K562 (cell line): Measurements from ENCODE around the gene TMEM158. TPM values are rescaled to one million over a fixed set of nuclear protein-coding genes. Genes with fewer than 3 reads are reported as not detected.

Experiments used
- CBX2 ChIP-seq: fragments of 200-600 bp; sonication (generic); IDR thresholded peaks from one replicate; pipeline ENCODE4 v1.6.1; 2012; ENCODE audit warnings: mild to moderate bottlenecking, low read length, inconsistent platforms; ENCODE audit not compliant: insufficient read depth, poor library complexity, severe bottlenecking
- CC2D1A ChIP-seq: fragments of 450-650 bp; IDR thresholded peaks from 2 replicates; pipeline ENCODE4 v1.6.1; 2017; ENCODE audit warnings: mild to moderate bottlenecking
- CEBPG ChIP-seq, 3 experiments: fragments of 200-800 bp in 1 of 3; sonication (Bioruptor generic) in 1 of 3; sonication (generic) in 1 of 3; formaldehyde crosslinking in 1 of 3; IDR thresholded peaks in 2 of 3; conservative IDR thresholded peaks in 1 of 3; 2 replicates each; pipeline versions ENCODE4 v1.6.1 to v1.8.0; 2016 to 2022; ENCODE audit warnings: missing compliant biosample characterization in 2 of 3, missing genetic modification characterization in 2 of 3, mild to moderate bottlenecking in 1 of 3, missing genetic modification reagents in 1 of 3
- CGGBP1 ChIP-seq: fragments of 250-450 bp; sonication (Bioruptor Pico); IDR thresholded peaks from 2 replicates; pipeline ENCODE4 v1.9.0; 2021; ENCODE audit warnings: mild to moderate bottlenecking
- CTBP1 ChIP-seq: fragments of 450-650 bp; IDR thresholded peaks from 2 replicates; pipeline ENCODE4 v1.6.1; 2016; ENCODE audit warnings: borderline replicate concordance
- FOSL1 ChIP-seq: fragments of 200-800 bp; sonication (Bioruptor generic); conservative IDR thresholded peaks from 2 replicates; pipeline ENCODE4 v1.6.1; 2016; ENCODE audit warnings: missing genetic modification characterization, missing compliant biosample characterization
- GABPB2 ChIP-seq: fragments of 250-450 bp; sonication (Bioruptor Pico); conservative IDR thresholded peaks from 2 replicates; pipeline ENCODE4 v1.5.1; 2021; ENCODE audit warnings: mild to moderate bottlenecking
- HDAC1 ChIP-seq, 2 experiments: fragments of 450-650 bp; IDR thresholded peaks; 2 replicates each; pipeline ENCODE4 v1.6.1; 2016 to 2017; ENCODE audit warnings: inconsistent platforms in 1 of 2, mild to moderate bottlenecking in 1 of 2, moderate library complexity in 1 of 2
- HMG20B ChIP-seq: fragments of 250-450 bp; sonication (Bioruptor Pico); IDR thresholded peaks from 2 replicates; pipeline ENCODE4 v1.5.0; 2021; ENCODE audit warnings: mild to moderate bottlenecking
- KLF10 ChIP-seq: fragments of 250-450 bp; sonication (Bioruptor Pico); IDR thresholded peaks from 2 replicates; pipeline ENCODE4 v1.6.1; 2021; ENCODE audit warnings: matching md5 sums
- MCM5 ChIP-seq: fragments of 450-650 bp; IDR thresholded peaks from 2 replicates; pipeline ENCODE4 v1.6.1; 2016; ENCODE audit warnings: low read depth
- MEF2A ChIP-seq: IDR thresholded peaks from 2 replicates; pipeline ENCODE4 v1.6.1; 2011; ENCODE audit warnings: low read depth, mild to moderate bottlenecking, low read length, moderate library complexity; ENCODE audit not compliant: control insufficient read depth
- NFE2 ChIP-seq: IDR thresholded peaks from 2 replicates; pipeline ENCODE4 v1.6.1; 2014; ENCODE audit warnings: antibody characterized with exemption, low read depth
- NRF1 ChIP-seq, 2 experiments: fragments of 450-650 bp; IDR thresholded peaks in 1 of 2; conservative IDR thresholded peaks in 1 of 2; 2 replicates each; pipeline ENCODE4 v1.6.1; 2014; ENCODE audit warnings: mild to moderate bottlenecking in 2 of 2
- PHB2 ChIP-seq: fragments of 450-650 bp; IDR thresholded peaks from 2 replicates; pipeline ENCODE4 v1.6.1; 2017; ENCODE audit warnings: low read depth
- SFPQ ChIP-seq: fragments of 200-400 bp; formaldehyde crosslinking; IDR thresholded peaks from 2 replicates; pipeline ENCODE4 v1.6.1; 2017; ENCODE audit warnings: mild to moderate bottlenecking, low read depth, low read length, moderate library complexity
- SOX6 ChIP-seq: fragments of 450-650 bp; IDR thresholded peaks from 2 replicates; pipeline ENCODE4 v1.6.1; 2014; ENCODE audit warnings: mild to moderate bottlenecking
- SRSF1 ChIP-seq: fragments of 200-400 bp; formaldehyde crosslinking; IDR thresholded peaks from 2 replicates; pipeline ENCODE4 v1.6.1; 2017; ENCODE audit warnings: mild to moderate bottlenecking, low read depth, low read length, moderate library complexity
- SRSF3 ChIP-seq: fragments of 200-400 bp; formaldehyde crosslinking; IDR thresholded peaks from 2 replicates; pipeline ENCODE4 v1.6.1; 2016; ENCODE audit warnings: mild to moderate bottlenecking, low read length, moderate library complexity; ENCODE audit not compliant: insufficient read depth
- TCF7 ChIP-seq: sonication (generic); IDR thresholded peaks from 2 replicates; pipeline ENCODE4 v1.6.1; 2016; ENCODE audit warnings: antibody characterized with exemption, borderline replicate concordance
- UBTF ChIP-seq, 2 experiments: IDR thresholded peaks; 2 replicates each; pipeline ENCODE4 v1.6.1; 2012; ENCODE audit warnings: improper control_type of control experiment in 2 of 2, low read depth in 2 of 2, low read length in 2 of 2, borderline replicate concordance in 1 of 2
- ZKSCAN8 ChIP-seq: fragments of 200-800 bp; sonication (Bioruptor generic); IDR thresholded peaks from 2 replicates; pipeline ENCODE4 v1.6.1; 2016; ENCODE audit warnings: missing genetic modification characterization, missing compliant biosample characterization
- ZNF197 ChIP-seq: fragments of 200-800 bp; sonication (Bioruptor generic); IDR thresholded peaks from 2 replicates; pipeline ENCODE4 v1.6.1; 2016; ENCODE audit warnings: low read depth, missing genetic modification characterization, missing compliant biosample characterization
- polyA plus RNA-seq, 8 experiments: library from polyadenylated mRNA; depleted of rRNA in 4 of 8; stranded (reverse) in 5 of 8; unstranded in 3 of 8; fragments of >200 nt; fragmentation: Nextera tagmentation in 2 of 8; fragmentation: Illumina TruSeq in 1 of 8; extraction: Ambion mirVana in 2 of 8; extraction: Trizol in 1 of 8; gene quantifications; 2 replicates each; pipeline versions ENCODE4 v1.2.1 to v1.2.3, GENCODE V29; 2011 to 2014; ENCODE audit warnings: inconsistent platforms in 1 of 8, missing spikeins in 1 of 8
- total RNA-seq, 7 experiments: library from RNA; depleted of rRNA in 6 of 7; stranded (reverse); fragments of >200 nt in 6 of 7; fragmentation: Illumina TruSeq in 2 of 7; extraction: Trizol in 2 of 7; gene quantifications; 2 replicates each; pipeline versions ENCODE4 v1.2.1 to v1.2.3, GENCODE V29; 2011 to 2021; ENCODE audit warnings: low replicate concordance in 1 of 7

TMEM158 gene
- total and polyA plus RNA-seq, 9 of the 15 experiments (the other 6 are each of a cell fraction or from before 2014, with no cell fraction given), result 2.2 to 46.5 (median 8.4) TPM

- TF ChIP-seq NRF1 (conservative IDR thresholded peaks at IDR 0.05 in 1 of 2, IDR thresholded peaks at IDR 0.05 in 1 of 2) (no peak), FOSL1 (tag) (peak; percentile 89), NFE2 (peak; percentile 99), ZNF197 (CRISPR knock-in tag) (no peak), CGGBP1 (CRISPR knock-in tag) (no peak), TCF7 (0 out of 2 replicates have a peak, but pooled peaks have one; percentile 41), SRSF1 (no peak), MCM5 (no peak), SFPQ (no peak), HMG20B (CRISPR knock-in tag) (no peak), HDAC1 (IDR thresholded peaks at IDR 0.05) (peak in 1 of 2 experiments; percentile 65; a peak in 2 of 4 replicates), PHB2 (no peak), SOX6 (peak; percentile 85), GABPB2 (CRISPR knock-in tag) (no peak), CC2D1A (0 out of 2 replicates have a peak, but pooled peaks have one; percentile 20), UBTF (IDR thresholded peaks at IDR 0.05; ENCODE audit: borderline replicate concordance in 1 of 2, low read depth in 2 of 2, low read length in 2 of 2) (no peak), CEBPG (CRISPR knock-in tag; IDR thresholded peaks at IDR 0.05) (no peak), CEBPG (tag; conservative IDR thresholded peaks at IDR 0.05 in 1 of 2, IDR thresholded peaks at IDR 0.05 in 1 of 2) (no peak), ZKSCAN8 (CRISPR knock-in tag) (0 out of 2 replicates have a peak, but pooled peaks have one; percentile 55), MEF2A (no peak), CTBP1 (peak; percentile 70; the same call in 1 of the 2 replicates), CBX2 (no peak), KLF10 (CRISPR knock-in tag) (no peak), SRSF3 (no peak)
Observed at GRCh38 chr3:45269952-45270351, 43.9 kb upstream of the TMEM158 start (continued).
